T-helper 22 cell (primary cell): ENCODE results near the gene ZNF740.
"Not testable (repeated sequence)": the region's sequence is repeated elsewhere in the genome, so short reads cannot be mapped to it uniquely, and the experiment has no call there.

Source experiments
- DNase-seq: peaks from one replicate; pipeline ENCODE4 v3.0.0-alpha.2; 2020; ENCODE audit warnings: low read depth

The ZNF740 gene

GRCh38 chr12:53180220-53180930 lies at the start of gene ZNF740, which contains the start of gene CSAD:
TSS of gene ZNF740 (plus strand) at chr12:53180722. CDS start at chr12:53181984, 1,262 bp downstream.
TSS of gene CSAD (minus strand) at chr12:53180925. CDS start at chr12:53173470, 7,455 bp downstream.
- peak; percentile 98 for DNase-seq

DNA sequence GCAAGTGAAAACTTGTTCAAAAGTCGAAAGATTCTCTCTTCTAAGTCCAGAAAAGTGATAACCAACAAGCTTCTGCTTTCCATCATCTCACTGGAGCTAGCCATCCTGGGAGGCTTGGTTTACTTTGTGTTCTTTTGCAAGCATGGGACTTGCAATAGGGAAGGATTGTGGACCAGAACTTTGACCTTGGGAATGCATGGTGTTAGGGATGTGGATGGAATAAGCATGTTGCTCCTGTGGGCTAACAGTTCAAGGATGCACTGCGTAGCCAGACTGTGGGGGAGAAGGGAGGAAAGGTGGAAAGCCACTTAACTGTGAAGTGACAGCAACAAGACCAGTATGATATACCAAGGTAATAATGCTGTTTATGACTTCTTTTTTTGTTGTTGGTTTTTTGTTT lies 48.7 kb upstream of the ZNF740 start:
- DNase-seq, result no peak

GRCh38 chr12:53133722-53134121 lies 46.8 kb upstream of the ZNF740 start:
- DNase-seq, result no peak

DNA sequence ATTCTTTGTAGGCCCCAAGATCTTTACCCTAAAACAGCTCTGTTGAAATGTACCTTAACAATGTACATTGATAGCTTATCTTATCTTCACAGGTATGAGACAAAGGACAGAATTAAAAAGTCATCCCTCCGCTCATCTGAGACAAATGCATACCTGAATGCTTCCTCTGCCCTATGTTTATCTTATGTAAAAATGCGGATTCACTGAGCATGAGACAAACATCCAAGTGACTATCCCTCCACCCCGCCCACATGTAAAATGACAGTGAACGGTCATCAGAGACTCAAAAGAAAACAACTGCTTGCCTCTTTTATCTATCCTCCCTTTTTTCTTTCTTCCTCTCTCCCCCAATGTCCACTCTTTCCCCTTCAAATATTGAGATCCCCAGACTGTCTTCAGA lies 37.2 kb upstream of the ZNF740 start:
- no peak for DNase-seq

GRCh38 chr12:53145383-53146260 lies 34.9 kb upstream of the ZNF740 start:
- no peak for DNase-seq

GRCh38 chr12:53147181-53147580 lies 33.3 kb upstream of the ZNF740 start:
- no peak for DNase-seq

DNA sequence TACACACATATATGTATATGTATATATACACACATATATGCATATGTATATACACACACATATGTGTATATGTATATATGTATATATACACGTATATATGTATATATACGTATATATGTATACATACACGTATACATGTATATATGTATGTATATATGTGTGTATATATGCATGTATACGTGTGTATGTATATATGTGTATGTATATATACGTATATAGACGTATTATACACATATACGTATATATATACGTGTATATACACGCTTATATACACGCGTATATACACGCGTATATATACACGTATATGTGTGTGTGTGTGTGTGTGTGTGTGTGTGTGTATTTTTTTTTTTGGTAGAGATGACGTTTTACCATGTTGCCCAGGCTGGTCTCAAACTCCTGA lies 32.9 kb upstream of the ZNF740 start:
- no peak for DNase-seq

DNA sequence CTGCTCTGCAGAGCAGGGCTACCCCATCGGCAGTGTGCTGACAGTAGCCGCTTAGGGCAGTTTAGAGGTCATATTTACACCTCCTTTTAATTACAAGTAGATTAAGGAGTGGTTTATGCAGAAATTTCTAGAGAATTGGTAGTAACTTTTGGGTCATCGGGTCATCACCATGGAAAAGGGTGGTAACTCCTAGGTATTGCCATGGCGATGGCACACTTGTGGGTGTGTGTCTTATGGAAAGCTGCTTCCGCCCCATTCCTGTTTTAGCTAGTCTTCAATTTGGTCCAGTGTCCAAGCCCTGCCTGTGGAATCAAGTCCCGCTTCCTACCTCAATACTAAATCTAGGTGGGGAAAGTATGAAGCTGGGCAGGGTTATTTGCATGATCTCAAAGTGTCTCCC lies 29.5 kb upstream of the ZNF740 start:
- no peak for DNase-seq

DNA sequence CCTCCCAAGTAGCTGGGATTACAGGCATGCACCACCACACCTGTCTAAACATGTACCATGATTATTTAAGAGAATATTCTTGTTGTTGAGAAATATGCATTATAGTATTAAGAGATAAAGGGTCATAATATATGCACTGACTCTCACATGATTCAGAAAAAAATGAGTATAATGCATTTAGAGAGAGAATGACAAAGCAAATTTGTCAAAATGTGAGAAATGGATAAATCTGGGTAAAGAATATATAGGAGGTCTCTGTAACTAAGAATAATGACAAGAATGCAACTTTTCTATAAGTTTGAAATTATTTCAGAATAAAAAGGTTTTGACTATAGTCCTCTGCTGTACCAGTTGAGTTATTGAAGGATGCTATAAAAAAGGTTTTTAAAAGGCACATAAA lies 28.1 kb upstream of the ZNF740 start:
- no peak for DNase-seq

- DNase-seq, result peak; percentile 64
These were observed 21.2 kb upstream of the ZNF740 start for GRCh38 chr12:53159195-53159839.

GRCh38 chr12:53160000-53160399 lies 20.5 kb upstream of the ZNF740 start:
- no peak for DNase-seq

DNA sequence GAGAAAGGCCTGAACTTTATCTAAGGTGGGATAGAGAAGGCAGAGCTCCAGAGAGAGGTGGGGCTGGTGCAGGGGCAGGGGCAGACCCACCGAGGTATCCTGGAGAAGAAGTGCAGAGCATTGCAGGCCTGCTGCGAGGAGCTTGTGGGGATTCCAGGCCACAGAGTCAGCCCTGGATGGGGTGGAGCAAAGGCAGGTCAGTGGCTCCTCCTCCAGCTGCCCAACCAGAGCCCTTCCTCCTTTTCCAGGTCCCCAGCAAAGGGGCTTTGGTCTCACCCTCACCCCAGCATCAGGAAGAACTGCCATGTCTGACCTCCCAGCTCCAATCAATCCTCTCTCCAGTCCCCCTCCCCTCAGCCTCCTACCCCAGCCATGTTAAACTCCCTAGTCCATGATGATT lies 19.8 kb upstream of the ZNF740 start:
- no peak for DNase-seq

DNA sequence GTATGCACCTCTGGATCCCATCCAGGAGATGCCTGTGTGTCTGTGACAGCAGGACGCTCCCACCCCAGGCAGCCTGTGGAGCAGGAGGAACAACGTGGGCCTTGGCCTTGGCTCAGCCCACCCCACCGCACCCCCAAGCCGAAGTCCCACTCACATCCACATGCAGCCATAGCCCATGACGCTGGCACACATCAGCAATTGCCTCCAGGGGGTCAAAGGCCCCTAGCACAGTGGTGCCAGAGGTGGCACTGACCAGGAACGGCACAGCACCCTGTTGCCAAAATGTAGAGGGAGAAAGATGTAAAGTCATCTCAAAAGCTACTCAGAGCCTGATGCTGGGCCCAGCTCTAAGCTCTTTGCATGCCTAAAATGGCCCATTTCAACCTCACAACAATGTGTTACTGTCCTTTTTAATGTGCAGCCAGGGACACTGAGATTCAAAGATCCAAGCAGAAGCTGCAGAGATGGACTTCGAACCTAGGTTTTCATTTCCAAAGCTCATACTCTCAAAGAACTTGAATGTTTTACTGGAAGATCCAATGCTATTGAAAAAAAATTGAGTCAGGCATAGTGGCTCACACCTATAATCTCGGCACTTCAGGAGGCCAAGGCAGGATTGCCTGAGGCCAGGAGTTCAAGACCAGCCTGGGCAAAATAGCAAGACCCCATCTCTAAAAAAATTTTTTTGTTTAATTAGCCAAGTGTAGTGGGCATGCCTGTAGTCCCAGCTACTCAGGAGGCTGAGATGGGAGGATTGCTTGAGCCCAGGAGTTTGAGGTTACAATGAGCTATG lies 19.2 kb upstream of the ZNF740 start:
- no peak for DNase-seq

GRCh38 chr12:53163008-53163407 lies 17.5 kb upstream of the ZNF740 start:
- not testable (repeated sequence) for DNase-seq

DNA sequence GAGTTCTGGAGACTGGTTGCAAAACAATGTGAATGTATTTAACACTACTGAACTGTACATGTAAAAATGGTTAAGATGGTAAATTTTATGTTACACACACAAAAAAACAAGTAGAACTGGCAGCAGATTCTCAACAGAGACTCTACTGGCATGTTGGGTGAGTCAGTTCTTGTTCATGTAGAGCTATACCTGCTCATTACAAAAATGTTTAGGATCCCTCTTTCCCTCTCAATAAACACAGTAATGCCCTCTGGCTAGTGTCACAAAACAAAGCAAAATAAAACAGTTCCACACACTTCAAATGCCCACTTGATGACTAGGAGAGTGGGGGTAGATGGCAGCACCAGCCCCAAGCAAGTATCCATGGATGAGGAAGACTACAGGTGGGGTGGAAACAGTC lies 13.7 kb upstream of the ZNF740 start:
- DNase-seq, result no peak

DNA sequence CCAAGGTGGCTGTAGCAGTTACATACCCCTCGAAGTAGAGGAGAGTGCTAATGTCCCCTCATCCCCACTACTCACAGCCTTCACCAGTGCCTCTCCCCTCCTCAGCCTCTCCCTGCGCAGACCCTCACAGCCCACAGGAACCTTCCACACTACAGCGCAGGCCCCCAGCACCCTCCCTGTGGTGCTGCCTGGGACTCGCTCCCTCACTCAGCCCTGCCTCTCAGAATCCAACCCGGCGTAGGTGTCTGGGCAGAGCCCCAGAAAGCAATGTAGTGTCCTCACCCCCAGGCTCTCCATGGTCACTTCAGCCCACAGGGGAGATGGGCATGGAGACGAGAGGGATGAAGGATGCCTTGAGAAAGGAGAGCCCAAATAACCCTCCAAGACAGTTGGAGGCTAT lies 10.9 kb upstream of the ZNF740 start:
- no peak for DNase-seq

DNA sequence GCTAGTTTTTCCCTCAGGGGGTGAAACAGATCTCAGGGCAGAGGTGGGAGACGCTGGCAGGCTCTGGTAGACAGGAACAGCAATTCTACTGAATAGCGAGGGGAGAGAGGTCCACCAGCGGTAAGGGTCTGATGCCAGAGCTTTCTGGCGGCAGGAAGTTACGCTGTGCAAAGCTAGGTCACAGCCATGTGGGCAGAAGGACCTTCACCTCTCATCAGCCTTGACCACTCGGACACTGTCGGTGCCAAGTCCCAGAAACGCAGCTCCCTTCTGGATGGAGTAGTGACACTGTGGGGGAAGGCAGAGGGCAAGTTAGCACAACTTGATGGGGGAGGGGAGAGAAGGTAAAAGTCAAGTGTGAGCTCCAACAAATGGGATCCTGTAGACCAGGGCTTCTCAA lies 10.3 kb upstream of the ZNF740 start:
- no peak for DNase-seq

DNA sequence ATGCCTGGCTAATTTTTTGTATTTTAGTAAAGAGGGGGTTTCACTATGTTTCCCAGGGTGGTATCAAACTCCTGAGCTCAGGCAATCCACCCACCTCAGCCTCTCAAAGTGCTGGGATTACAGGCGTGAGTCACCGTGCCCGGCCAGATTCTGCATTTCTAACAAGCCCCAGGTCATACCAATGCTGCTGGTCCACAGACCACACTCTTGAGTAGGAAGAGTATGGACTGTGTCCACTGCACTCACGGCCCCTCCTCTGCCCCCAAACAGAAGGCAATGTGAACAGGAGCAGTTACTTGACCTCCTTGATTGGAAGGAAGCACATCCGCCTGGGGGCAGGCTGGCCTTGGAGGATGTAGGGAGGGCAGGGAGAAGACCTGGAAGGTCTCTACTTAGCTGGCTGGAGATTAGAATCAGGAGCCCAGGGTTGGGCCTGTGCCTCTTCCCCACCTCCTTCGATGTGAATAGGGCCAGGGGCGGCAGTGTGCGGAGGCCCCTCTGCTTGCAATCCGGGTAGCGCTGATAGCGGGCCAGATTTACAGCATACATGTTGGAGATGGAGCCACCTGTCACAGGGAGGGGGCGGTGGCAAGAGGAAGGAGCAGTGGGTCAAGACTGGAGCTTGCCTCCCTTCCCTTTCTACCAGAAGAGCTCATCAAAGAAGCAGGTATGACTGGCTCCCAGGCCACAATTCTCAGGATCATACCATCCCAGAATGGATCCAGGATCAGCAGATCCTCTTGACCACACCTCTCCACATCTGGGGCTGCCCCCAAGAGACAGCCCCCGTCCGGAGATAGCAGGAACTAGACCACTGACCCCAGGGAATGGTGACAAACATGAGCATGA lies 9.4 kb upstream of the ZNF740 start:
- DNase-seq, result no peak

DNA sequence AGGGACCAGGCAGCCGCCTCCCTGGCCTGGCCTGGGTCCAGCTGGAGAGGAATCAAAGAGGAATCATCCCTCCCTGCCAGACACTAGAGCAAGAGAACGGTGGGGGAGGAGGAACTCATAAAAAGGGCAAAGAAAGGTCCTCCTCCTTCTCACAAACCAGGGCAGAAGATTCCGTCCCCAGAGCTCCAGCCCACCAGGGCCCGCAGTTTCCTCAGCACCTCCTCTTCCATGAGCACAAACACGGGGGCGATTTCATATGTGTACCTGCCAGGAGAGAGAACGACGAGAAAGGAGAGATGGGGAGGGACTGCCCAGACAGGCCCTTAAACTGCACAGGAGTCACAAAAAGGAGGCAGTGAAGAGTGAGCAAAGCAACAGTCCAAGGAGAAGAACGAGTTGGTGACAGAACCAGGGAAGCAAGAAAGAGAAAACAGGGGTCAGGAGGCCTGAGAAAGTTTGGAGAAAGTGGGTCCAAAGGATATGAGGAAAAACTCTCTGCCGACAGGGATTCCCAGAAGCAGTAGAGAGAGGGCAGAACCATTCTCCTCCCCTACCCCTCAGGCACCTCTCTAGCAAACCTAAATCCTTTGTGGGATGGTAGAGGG lies 8.7 kb upstream of the ZNF740 start:
- no peak for DNase-seq

- DNase-seq, result no peak
These were observed 8.2 kb upstream of the ZNF740 start for GRCh38 chr12:53172352-53172751.
